Measurements from ENCODE around the gene RTN1.
A peak's percentile ranks its signal among the peaks of the same experiment; 100 is the strongest.

- TF ChIP-seq REST (IDR thresholded peaks at IDR 0.05; ENCODE audit: unreplicated experiment) (no peak), CTCF (conservative IDR thresholded peaks at IDR 0.05; ENCODE audit: low read depth in 2 of 2) (peak; percentile 71 to 86), POLR2AphosphoS5 (IDR thresholded peaks at IDR 0.05; ENCODE audit: low read depth) (no peak), EZH2phosphoT487 (IDR thresholded peaks at IDR 0.05; ENCODE audit: unreplicated experiment) (no peak), NANOG (IDR thresholded peaks at IDR 0.05; ENCODE audit: borderline replicate concordance) (no peak), EZH2 (IDR thresholded peaks at IDR 0.05; ENCODE audit: low read depth, unreplicated experiment) (no peak)
These were observed 27.3 kb upstream of the RTN1 start for GRCh38 chr14:59897757-59898383.
